NB4 (cell line): ENCODE measurements around the gene PRKCE.

Source experiments
- MYC ChIP-seq: IDR thresholded peaks from 2 replicates; pipeline ENCODE4 v1.6.1; 2011; ENCODE audit warnings: low read depth, low read length
- POLR2A ChIP-seq: IDR thresholded peaks from 2 replicates; pipeline ENCODE4 v1.6.1; 2011; ENCODE audit warnings: mild to moderate bottlenecking; ENCODE audit not compliant: insufficient read length; ENCODE audit errors: extremely low read depth
- TF ChIP-seq, protein P1 (sequence below): IDR thresholded peaks from one replicate; pipeline ENCODE4 v1.5.1; 2012; ENCODE audit warnings: low read depth, low read length
- TF ChIP-seq, protein P2 (sequence below): IDR thresholded peaks from 2 replicates; pipeline ENCODE4 v1.6.1; 2011; ENCODE audit warnings: low read depth, low read length

DNA sequence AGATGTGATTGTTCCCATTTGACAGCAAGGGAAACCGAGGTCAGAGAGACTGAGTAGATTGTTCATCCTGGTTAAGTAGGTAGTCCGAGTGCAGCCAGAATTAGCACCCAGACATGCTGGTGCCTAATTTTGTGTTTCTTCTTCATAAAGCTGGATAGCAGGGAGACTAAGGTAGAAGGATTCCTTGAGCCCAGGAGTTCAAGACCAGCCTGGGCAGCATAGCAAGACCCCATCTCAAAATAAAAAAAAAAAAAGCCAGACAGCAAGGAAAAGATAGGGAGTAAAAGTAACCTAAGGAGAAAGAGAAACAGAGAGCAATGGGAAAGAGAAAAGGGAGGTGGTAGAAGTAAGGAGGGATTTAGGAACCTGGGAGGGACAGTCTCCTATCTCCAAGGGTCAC lies 120.6 kb downstream of the PRKCE start:
- TF ChIP-seq, protein P1, sequence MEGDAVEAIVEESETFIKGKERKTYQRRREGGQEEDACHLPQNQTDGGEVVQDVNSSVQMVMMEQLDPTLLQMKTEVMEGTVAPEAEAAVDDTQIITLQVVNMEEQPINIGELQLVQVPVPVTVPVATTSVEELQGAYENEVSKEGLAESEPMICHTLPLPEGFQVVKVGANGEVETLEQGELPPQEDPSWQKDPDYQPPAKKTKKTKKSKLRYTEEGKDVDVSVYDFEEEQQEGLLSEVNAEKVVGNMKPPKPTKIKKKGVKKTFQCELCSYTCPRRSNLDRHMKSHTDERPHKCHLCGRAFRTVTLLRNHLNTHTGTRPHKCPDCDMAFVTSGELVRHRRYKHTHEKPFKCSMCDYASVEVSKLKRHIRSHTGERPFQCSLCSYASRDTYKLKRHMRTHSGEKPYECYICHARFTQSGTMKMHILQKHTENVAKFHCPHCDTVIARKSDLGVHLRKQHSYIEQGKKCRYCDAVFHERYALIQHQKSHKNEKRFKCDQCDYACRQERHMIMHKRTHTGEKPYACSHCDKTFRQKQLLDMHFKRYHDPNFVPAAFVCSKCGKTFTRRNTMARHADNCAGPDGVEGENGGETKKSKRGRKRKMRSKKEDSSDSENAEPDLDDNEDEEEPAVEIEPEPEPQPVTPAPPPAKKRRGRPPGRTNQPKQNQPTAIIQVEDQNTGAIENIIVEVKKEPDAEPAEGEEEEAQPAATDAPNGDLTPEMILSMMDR, result no peak
- TF ChIP-seq POLR2A (no peak), MYC (no peak)
- TF ChIP-seq, protein P2, sequence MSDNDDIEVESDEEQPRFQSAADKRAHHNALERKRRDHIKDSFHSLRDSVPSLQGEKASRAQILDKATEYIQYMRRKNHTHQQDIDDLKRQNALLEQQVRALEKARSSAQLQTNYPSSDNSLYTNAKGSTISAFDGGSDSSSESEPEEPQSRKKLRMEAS, result no peak
